DOHH2 (cell line): ENCODE data around the gene ASPHD1.
"Not testable (repeated sequence)": the region's sequence is repeated elsewhere in the genome, so short reads cannot be mapped to it uniquely, and the experiment has no call there.

ENCODE experiments used
- H3F3A ChIP-seq: fragments of 200-600 bp; sonication (generic), shearing (Covaris generic); 2 replicates; pipeline ENCODE4 v1.6.0; 2016; ENCODE audit warnings: antibody characterized with exemption, mild to moderate bottlenecking; ENCODE audit not compliant: control insufficient read depth, insufficient read depth
- H3K27ac ChIP-seq: fragments of 200-600 bp; sonication (generic); 2 replicates; pipeline ENCODE4 v1.5.1; 2014; ENCODE audit warnings: low read depth, mild to moderate bottlenecking, low read length, moderate library complexity
- H3K27me3 ChIP-seq: fragments of 200-600 bp; sonication (generic); 2 replicates; pipeline ENCODE4 v1.6.1; 2014; ENCODE audit warnings: mild to moderate bottlenecking, low read length, mixed read lengths; ENCODE audit not compliant: control insufficient read depth
- H3K36me3 ChIP-seq: fragments of 200-600 bp; sonication (generic); 2 replicates; pipeline ENCODE4 v1.6.1; 2014; ENCODE audit warnings: mild to moderate bottlenecking, low read length, moderate library complexity, mixed read lengths; ENCODE audit not compliant: control insufficient read depth
- H3K4me1 ChIP-seq: fragments of 200-600 bp; sonication (generic); 2 replicates; pipeline ENCODE4 v1.6.1; 2014; ENCODE audit warnings: mild to moderate bottlenecking, low read length, mixed read lengths; ENCODE audit not compliant: control insufficient read depth
- H3K4me2 ChIP-seq: fragments of 200-600 bp; sonication (generic); 2 replicates; pipeline ENCODE4 v1.6.0; 2014; ENCODE audit warnings: mild to moderate bottlenecking, low read length, moderate library complexity
- H3K4me3 ChIP-seq: fragments of 200-600 bp; sonication (generic); 2 replicates; pipeline ENCODE4 v1.5.1; 2014; ENCODE audit warnings: mild to moderate bottlenecking, low read length, mixed read lengths
- H3K79me2 ChIP-seq: fragments of 200-600 bp; sonication (generic); 2 replicates; pipeline ENCODE4 v1.6.1; 2014; ENCODE audit warnings: mild to moderate bottlenecking, low read length, mixed read lengths; ENCODE audit not compliant: control insufficient read depth
- H3K9me2 ChIP-seq: fragments of 200-600 bp; sonication (generic); replicated peaks from 2 replicates; pipeline ENCODE4 v1.6.1; 2014; ENCODE audit warnings: mild to moderate bottlenecking, low read length, mixed read lengths; ENCODE audit not compliant: control insufficient read depth
- H3K9me3 ChIP-seq: fragments of 200-600 bp; sonication (generic); 2 replicates; pipeline ENCODE4 v1.6.1; 2014; ENCODE audit warnings: antibody characterized with exemption, low read length, mixed read lengths; ENCODE audit not compliant: control insufficient read depth, insufficient read depth
- H4K20me1 ChIP-seq: fragments of 200-600 bp; sonication (generic); 2 replicates; pipeline ENCODE4 v1.6.0; 2014; ENCODE audit warnings: low read depth, mild to moderate bottlenecking, antibody characterized with exemption, low read length, moderate library complexity; ENCODE audit not compliant: control insufficient read depth, insufficient read depth
- EZH2phosphoT487 ChIP-seq: fragments of 200-600 bp; sonication (generic); IDR thresholded peaks from 2 replicates; pipeline ENCODE4 v1.6.1; 2017; ENCODE audit warnings: borderline replicate concordance, mild to moderate bottlenecking, antibody characterized with exemption, low read length, moderate library complexity, mixed read lengths
- TF ChIP-seq, protein P1 (sequence below): fragments of 200-600 bp; sonication (generic); IDR thresholded peaks from one replicate; pipeline ENCODE4 v1.5.1; 2014; ENCODE audit warnings: antibody characterized with exemption, mild to moderate bottlenecking, low read depth, low read length; ENCODE audit not compliant: poor library complexity, severe bottlenecking

ASPHD1 gene

DNA sequence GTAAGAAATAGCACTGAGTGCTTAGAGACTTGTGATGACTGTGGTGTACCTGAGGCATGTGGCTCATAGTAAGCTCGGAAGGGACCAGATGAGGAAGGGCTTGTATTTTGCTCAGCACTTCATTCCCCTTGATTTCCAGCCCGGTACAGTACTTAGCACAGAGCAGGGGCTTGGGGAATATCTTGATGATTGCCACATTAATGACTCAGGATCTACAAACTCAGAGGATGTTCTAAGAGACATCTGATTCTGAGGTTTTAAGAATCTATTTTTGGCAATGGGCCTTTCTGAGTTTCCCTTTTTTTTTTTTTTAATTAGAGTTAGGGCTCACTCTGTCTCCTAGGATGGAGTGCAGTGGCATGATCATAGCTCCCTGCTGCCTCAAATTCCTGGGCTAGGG, 9.1 kb downstream of the ASPHD1 start:
- no peaks in the 10 kb centered on the region for H3F3A ChIP-seq
- H4K20me1 ChIP-seq, result no peaks in the 10 kb centered on the region
- H3K27me3 ChIP-seq, result no peaks in the 10 kb centered on the region
- H3K4me2 ChIP-seq, result no peak overlapping the region
- no peak overlapping the region for H3K27ac ChIP-seq
- TF ChIP-seq, protein P1, sequence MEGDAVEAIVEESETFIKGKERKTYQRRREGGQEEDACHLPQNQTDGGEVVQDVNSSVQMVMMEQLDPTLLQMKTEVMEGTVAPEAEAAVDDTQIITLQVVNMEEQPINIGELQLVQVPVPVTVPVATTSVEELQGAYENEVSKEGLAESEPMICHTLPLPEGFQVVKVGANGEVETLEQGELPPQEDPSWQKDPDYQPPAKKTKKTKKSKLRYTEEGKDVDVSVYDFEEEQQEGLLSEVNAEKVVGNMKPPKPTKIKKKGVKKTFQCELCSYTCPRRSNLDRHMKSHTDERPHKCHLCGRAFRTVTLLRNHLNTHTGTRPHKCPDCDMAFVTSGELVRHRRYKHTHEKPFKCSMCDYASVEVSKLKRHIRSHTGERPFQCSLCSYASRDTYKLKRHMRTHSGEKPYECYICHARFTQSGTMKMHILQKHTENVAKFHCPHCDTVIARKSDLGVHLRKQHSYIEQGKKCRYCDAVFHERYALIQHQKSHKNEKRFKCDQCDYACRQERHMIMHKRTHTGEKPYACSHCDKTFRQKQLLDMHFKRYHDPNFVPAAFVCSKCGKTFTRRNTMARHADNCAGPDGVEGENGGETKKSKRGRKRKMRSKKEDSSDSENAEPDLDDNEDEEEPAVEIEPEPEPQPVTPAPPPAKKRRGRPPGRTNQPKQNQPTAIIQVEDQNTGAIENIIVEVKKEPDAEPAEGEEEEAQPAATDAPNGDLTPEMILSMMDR, result no peak
- TF ChIP-seq EZH2phosphoT487, result no peak
- no peaks in the 10 kb centered on the region for H3K9me2 ChIP-seq
- no peak overlapping the region for H3K4me3 ChIP-seq
- no peaks in the 10 kb centered on the region for H3K79me2 ChIP-seq
- 0 out of 2 replicates have a peak, but pooled peaks cover 4% of the 10 kb centered on the region for H3K4me1 ChIP-seq
- no peaks in the 10 kb centered on the region for H3K36me3 ChIP-seq
- H3K9me3 ChIP-seq, result no peaks in the 10 kb centered on the region

DNA sequence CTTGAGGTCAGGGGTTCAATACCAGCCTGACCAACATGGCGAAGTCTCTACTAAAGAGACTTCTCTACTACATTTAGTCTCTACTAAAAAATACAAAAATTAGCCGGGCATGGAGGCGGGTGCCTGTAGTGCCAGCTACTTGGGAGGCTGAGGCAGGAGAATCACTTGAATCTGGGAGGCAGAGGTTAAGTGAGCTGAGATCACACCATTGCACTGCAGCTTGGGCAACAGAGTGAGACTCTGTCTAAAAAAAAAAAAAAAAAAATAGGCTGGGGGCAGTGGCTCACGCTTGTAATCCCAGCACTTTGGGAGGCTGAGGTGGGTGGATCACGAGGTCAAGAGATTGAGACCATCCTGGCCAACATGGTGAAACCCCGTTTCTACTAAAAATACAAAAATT, 9.6 kb downstream of the ASPHD1 start:
- H3F3A ChIP-seq, H3K79me2 ChIP-seq, H4K20me1 ChIP-seq, H3K27ac ChIP-seq, H3K9me3 ChIP-seq, H3K4me1 ChIP-seq, H3K4me3 ChIP-seq, H3K27me3 ChIP-seq, H3K4me2 ChIP-seq, H3K9me2 ChIP-seq, H3K36me3 ChIP-seq: not testable (repeated sequence)

DNA sequence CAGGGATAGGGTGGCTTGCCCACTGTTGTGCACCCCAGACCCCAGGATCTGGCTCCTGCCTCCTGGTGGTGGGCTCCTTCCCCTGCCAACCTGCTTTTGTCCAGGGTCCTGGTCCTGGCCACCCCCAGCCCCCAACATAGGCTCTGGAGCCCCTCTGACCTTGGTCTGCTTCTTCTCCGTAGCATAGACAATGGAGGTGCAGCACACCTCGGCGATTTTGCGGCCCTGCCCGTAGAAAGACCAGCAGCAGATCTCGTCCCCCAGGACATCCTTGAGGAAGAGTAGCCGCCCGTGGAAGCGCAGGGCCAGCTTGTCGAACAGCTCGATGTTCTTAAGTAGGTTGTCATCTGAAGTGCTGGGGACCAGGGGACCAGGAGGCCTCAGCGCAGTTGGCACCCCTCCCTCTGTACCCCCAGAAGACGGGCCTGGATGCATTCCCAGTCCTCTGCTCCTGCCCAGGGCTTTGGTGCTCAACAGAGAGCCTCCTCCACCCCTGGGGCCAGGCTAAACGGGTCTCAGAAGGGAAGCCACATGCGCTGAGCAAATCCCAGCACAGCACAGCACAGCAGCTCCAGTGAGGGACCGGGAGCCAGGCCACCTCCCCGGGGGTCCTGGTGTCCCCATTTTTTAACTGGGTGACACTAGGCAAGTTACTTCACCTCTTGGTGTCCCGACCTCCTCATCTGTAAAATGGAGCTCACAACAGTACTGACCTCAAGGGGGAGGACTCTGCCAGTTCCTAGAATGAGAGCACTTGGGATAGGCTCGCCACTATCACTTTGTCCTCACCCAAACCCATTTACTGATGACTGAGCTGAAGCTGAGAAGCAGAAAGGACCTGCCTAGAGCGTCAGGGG, 10.8 kb downstream of the ASPHD1 start:
- Histone ChIP-seq H4K20me1 (no peaks in the 10 kb centered on the region), H3K4me2 (no peak overlapping the region), H3K4me3 (no peak overlapping the region), H3K36me3 (no peaks in the 10 kb centered on the region), H3K27me3 (no peaks in the 10 kb centered on the region), H3K27ac (no peak overlapping the region), H3K4me1 (0 out of 2 replicates have a peak, but pooled peaks cover 4% of the 10 kb centered on the region), H3K9me2 (no peaks in the 10 kb centered on the region), H3K79me2 (no peaks in the 10 kb centered on the region), H3K9me3 (no peaks in the 10 kb centered on the region), H3F3A (no peaks in the 10 kb centered on the region)
- TF ChIP-seq, protein P1, result no peak
- TF ChIP-seq EZH2phosphoT487, result no peak

DNA sequence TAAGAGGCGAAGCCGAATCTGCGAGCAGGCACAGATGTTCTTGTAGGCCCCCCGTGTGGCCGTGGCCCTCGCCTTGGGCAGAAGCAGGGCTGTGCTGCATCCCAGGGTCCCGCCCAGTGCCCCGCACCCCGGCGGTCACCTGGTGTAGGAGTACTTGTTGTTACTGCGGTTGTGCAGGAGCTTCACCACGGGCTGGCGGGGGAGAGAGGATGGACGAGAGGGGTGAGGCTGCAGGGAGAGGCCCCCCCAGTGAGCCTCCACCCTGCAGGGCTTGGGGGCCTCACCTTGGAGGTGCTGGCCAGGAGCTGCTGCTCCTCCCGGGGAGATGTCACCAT, 11.4 kb downstream of the ASPHD1 start:
- TF ChIP-seq, protein P1, result no peak
- TF ChIP-seq EZH2phosphoT487, result no peak
- Histone ChIP-seq H3K4me2 (no peak overlapping the region), H4K20me1 (no peaks in the 10 kb centered on the region), H3F3A (no peaks in the 10 kb centered on the region), H3K79me2 (no peaks in the 10 kb centered on the region), H3K4me1 (0 out of 2 replicates have a peak, but pooled peaks cover 4% of the 10 kb centered on the region), H3K36me3 (no peaks in the 10 kb centered on the region), H3K27me3 (no peaks in the 10 kb centered on the region), H3K4me3 (no peak overlapping the region), H3K27ac (no peak overlapping the region), H3K9me2 (no peaks in the 10 kb centered on the region), H3K9me3 (no peaks in the 10 kb centered on the region)
